Omental fat pad (tissue), 4 donors: Measurements from ENCODE around the gene TMEM176A. TPM values are rescaled to one million over a fixed set of nuclear protein-coding genes. Genes with fewer than 3 reads are reported as not detected.

Source experiments
- ATAC-seq: fragments of 150-250 bp; one replicate; pipeline ENCODE4 v1.9.1; 2016; ENCODE audit warnings: mild to moderate bottlenecking, moderate library complexity; ENCODE audit not compliant: low FRiP score
- DNase-seq: peaks from one replicate; pipeline ENCODE4 v3.0.0-alpha.2; 2019; ENCODE audit warnings: low spot score
- CTCF ChIP-seq, 3 donors: fragments of 450-650 bp; IDR thresholded peaks; one replicate each; pipeline ENCODE4 v1.5.1; 2016 to 2017; ENCODE audit warnings: antibody characterized with exemption in 3 of 3, mild to moderate bottlenecking in 3 of 3, moderate library complexity in 2 of 3
- total RNA-seq, 4 donors: library from RNA; depleted of rRNA; stranded (reverse); fragments of >200 nt; gene quantifications; one replicate each; pipeline ENCODE4 v1.1.0, GENCODE V29; 2016

Gene TMEM176A
- total RNA-seq, 4 donors from 2014 or later, result 18.1 to 105 (median 48.6) TPM

GRCh38 chr7:150828384-150828783 is 27.8 kb downstream of the TMEM176A start:
- no peak for TF ChIP-seq CTCF (IDR thresholded peaks at IDR 0.05)
- no peak for DNase-seq
- no peak for ATAC-seq

GRCh38 chr7:150829426-150829825 is 28.9 kb downstream of the TMEM176A start:
- DNase-seq (no peak), ATAC-seq (no peak)
- TF ChIP-seq CTCF (IDR thresholded peaks at IDR 0.05), result no peak

- ATAC-seq (no peak), DNase-seq (no peak)
- TF ChIP-seq CTCF (IDR thresholded peaks at IDR 0.05), result no peak
Observed at GRCh38 chr7:150830937-150831336, 30.4 kb downstream of the TMEM176A start.

GRCh38 chr7:150831851-150832250 is 31.3 kb downstream of the TMEM176A start:
- ATAC-seq, result no peak

GRCh38 chr7:150835019-150835418 is 34.5 kb downstream of the TMEM176A start:
- ATAC-seq (no peak), DNase-seq (no peak)
- no peak for TF ChIP-seq CTCF (IDR thresholded peaks at IDR 0.05)

More at GRCh38 chr7:150831851-150832250, 31.3 kb downstream of the TMEM176A start:
- no peak for DNase-seq
- no peak for TF ChIP-seq CTCF (IDR thresholded peaks at IDR 0.05)

GRCh38 chr7:150835702-150836280 is 35.2 kb downstream of the TMEM176A start:
- ATAC-seq (no peak), DNase-seq (no peak)
- TF ChIP-seq CTCF (IDR thresholded peaks at IDR 0.05), result no peak

GRCh38 chr7:150838965-150839650 is 38.5 kb downstream of the TMEM176A start:
- ATAC-seq, result no peak
- no peak for TF ChIP-seq CTCF (IDR thresholded peaks at IDR 0.05)
- no peak for DNase-seq
